ENCODE measurements around the gene UBE2C.
A peak's percentile ranks its signal among the peaks of the same experiment; 100 is the strongest.
"Not testable (repeated sequence)": the region's sequence is repeated elsewhere in the genome, so short reads cannot be mapped to it uniquely, and the experiment has no call there.

The UBE2C gene

GRCh38 chr20:45812157-45813005 lies at the start of gene UBE2C:
Gene UBE2C, plus strand, starts transcription at chr20:45812644. Its CDS starts 52 bp downstream, at chr20:45812696.
- DNase-seq: peak; percentile 99 to 100

GRCh38 chr20:45764618-45765282 lies 47.7 kb upstream of the UBE2C start:
- DNase-seq: not testable (repeated sequence)

GRCh38 chr20:45765307-45765875 lies 47.1 kb upstream of the UBE2C start:
- DNase-seq: no peak

GRCh38 chr20:45765980-45766379 lies 46.5 kb upstream of the UBE2C start:
- no peak for DNase-seq

- DNase-seq: no peak
Observed at GRCh38 chr20:45768479-45768878, 44.0 kb upstream of the UBE2C start.

- DNase-seq: peak; percentile 64 to 77
Observed at GRCh38 chr20:45771182-45771759, 41.2 kb upstream of the UBE2C start.

- no peak for DNase-seq
Observed at GRCh38 chr20:45772693-45773092, 39.8 kb upstream of the UBE2C start.

GRCh38 chr20:45774945-45775344 lies 37.5 kb upstream of the UBE2C start:
- DNase-seq: no peak

- no peak for DNase-seq
Observed at GRCh38 chr20:45775411-45775810, 37.0 kb upstream of the UBE2C start.

GRCh38 chr20:45776931-45777330 lies 35.5 kb upstream of the UBE2C start:
- no peak for DNase-seq

GRCh38 chr20:45779011-45779915 lies 33.2 kb upstream of the UBE2C start:
- no peak for DNase-seq

GRCh38 chr20:45780159-45780558 lies 32.3 kb upstream of the UBE2C start:
- no peak for DNase-seq

- no peak for DNase-seq
Observed at GRCh38 chr20:45781391-45781931, 31.0 kb upstream of the UBE2C start.

- DNase-seq: no peak
Observed at GRCh38 chr20:45782890-45783289, 29.6 kb upstream of the UBE2C start.

GRCh38 chr20:45783656-45784294 lies 28.7 kb upstream of the UBE2C start:
- DNase-seq: no peak

- DNase-seq: no peak
Observed at GRCh38 chr20:45788351-45788750, 24.1 kb upstream of the UBE2C start.

GRCh38 chr20:45792317-45793118 lies 19.9 kb upstream of the UBE2C start:
- DNase-seq: no peak

- DNase-seq: no peak
Observed at GRCh38 chr20:45796337-45797065, 15.9 kb upstream of the UBE2C start.

GRCh38 chr20:45797510-45797909 lies 14.9 kb upstream of the UBE2C start:
- DNase-seq: not testable (repeated sequence)

GRCh38 chr20:45797955-45798354 lies 14.5 kb upstream of the UBE2C start:
- not testable (repeated sequence) for DNase-seq
